H1 (cell line): ENCODE results near the gene TMEM107. TPM values are rescaled to one million over a fixed set of nuclear protein-coding genes. Genes with fewer than 3 reads are reported as not detected.

ENCODE experiments used
- GABPA ChIP-seq: IDR thresholded peaks from 2 replicates; pipeline ENCODE4 v1.6.1; 2011; ENCODE audit warnings: mild to moderate bottlenecking, low read length, moderate library complexity, borderline replicate concordance; ENCODE audit not compliant: insufficient read depth
- KDM1A ChIP-seq: fragments of 200-600, 300-600 bp; sonication (generic); IDR thresholded peaks from 2 replicates; pipeline ENCODE4 v1.7.1; 2016; ENCODE audit warnings: mild to moderate bottlenecking, low read length, borderline replicate concordance
- KDM4A ChIP-seq: IDR thresholded peaks from one replicate; pipeline ENCODE4 v1.7.1; 2012; ENCODE audit warnings: low read depth, mild to moderate bottlenecking, moderate library complexity, low read length, inconsistent platforms; ENCODE audit not compliant: severe bottlenecking
- PHF8 ChIP-seq: fragments of 200-600 bp; sonication (generic); conservative IDR thresholded peaks from 2 replicates; pipeline ENCODE4 v1.7.1; 2012; ENCODE audit warnings: low read depth, mild to moderate bottlenecking, inconsistent platforms, low read length, moderate library complexity
- SIRT6 ChIP-seq: IDR thresholded peaks from one replicate; pipeline ENCODE4 v1.7.1; 2012; ENCODE audit warnings: low read length, inconsistent platforms
- SIX5 ChIP-seq: IDR thresholded peaks from 2 replicates; pipeline ENCODE4 v1.6.1; 2011; ENCODE audit warnings: mild to moderate bottlenecking, low read depth, low read length
- TCF12 ChIP-seq: IDR thresholded peaks from 2 replicates; pipeline ENCODE4 v1.6.1; 2011; ENCODE audit warnings: low read depth, mild to moderate bottlenecking, low read length
- YY1 ChIP-seq: IDR thresholded peaks from 2 replicates; pipeline ENCODE4 v1.6.1; 2011; ENCODE audit warnings: low read depth, mild to moderate bottlenecking, low read length
- polyA plus RNA-seq, 7 experiments: library from polyadenylated mRNA; depleted of rRNA in 3 of 7; stranded (reverse) in 5 of 7; unstranded in 2 of 7; fragments of >200 nt in 5 of 7; fragments of 200-250 nt in 2 of 7; gene quantifications; 1 replicate in 5 of 7; 2 replicates in 1 of 7; 4 replicates in 1 of 7; pipeline versions ENCODE4 v1.2.1 to v1.2.3, GENCODE V29; 2011 to 2013; ENCODE audit warnings: missing spikeins in 2 of 7, mixed read lengths in 2 of 7
- total RNA-seq: library from RNA; stranded (reverse); fragmentation: NEBNext Ultra II Directional; extraction: Animal tissue kit (Norgen Biotek cat#: 25700); gene quantifications from 2 replicates; pipeline ENCODE4 v1.2.1, GENCODE V29; 2021

Gene TMEM107
- total and polyA plus RNA-seq, 2 of the 8 experiments (the other 6 are each of a cell fraction or from before 2014, with no cell fraction given): 17.3 to 21.5 TPM

DNA sequence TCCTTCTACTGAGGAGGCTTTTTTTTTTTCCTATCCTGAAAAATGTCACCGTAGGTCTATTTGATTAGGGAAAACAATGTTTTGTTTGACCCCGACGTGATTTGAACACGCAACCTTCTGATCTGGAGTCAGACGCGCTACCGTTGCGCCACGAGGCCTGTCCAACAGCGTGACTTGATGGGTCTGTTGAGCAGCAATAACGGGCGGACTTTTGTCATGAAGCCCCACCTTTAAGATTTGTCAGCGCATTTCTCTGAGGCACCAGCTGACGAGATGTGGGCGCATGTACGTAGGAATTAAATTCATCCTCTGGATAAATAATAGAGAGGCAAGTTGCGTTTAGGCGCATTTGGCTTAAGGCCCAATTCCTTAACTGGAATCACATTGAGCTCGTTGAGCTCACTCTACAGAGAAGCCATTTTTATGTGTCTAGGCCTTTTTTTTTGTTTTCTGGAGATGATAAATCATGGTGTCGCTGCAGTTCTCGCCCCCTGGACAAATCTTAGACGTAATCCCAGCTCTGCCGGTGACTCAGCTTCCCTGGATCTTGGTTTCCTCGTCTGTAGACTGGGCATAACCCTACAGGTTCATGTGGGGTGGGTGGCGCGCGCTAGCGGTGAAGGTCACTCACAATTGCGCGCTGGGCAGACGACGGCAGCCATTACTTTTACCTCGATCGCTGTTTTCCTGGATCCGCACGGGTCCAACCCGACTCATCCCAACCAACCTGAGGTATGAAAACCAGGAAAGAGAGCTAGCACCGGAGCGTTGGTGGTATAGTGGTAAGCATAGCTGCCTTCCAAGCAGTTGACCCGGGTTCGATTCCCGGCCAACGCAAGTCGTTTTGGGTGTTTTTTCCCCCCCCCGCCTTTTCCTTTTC, 44.8 kb upstream of the TMEM107 start (continued):
- TF ChIP-seq KDM4A (peak; percentile 26), YY1 (peak; percentile 96), SIRT6 (no peak), SIX5 (no peak), KDM1A (no peak; the same call in 1 of the 2 replicates), PHF8 (peak; percentile 29; the same call in 1 of the 2 replicates), TCF12 (0 out of 2 replicates have a peak, but pooled peaks have one; percentile 30), GABPA (no peak)
